ENCODE data around the gene ATG4C.

DNA sequence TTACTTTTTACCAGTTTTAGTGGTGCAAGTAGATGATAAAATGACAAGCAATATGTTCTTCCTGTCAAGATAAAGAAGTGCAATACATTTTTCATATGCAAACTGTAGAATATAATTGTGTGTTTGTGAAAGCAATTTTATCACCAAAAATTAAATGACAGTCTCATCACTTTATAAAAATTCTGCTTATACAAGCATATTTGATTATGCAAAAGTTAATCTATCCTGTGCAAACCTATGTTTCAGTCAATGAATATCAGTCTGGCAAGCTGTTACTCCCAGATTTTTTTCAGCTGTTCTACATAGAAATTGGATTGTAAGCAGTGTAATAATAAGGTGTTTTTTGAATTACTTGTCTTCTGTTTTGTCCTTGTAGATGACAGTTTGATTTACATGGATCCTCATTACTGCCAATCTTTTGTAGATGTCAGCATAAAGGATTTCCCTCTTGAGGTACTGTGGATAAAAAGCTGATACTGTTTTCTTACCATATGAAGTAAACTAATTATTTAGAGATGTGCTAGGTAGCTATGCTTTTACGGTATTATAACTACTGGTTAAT is 50.5 kb downstream of the ATG4C start:
- TF ChIP-seq POLR2AphosphoS5 (IDR thresholded peaks at IDR 0.05): no peak
- TF ChIP-seq, protein P1, sequence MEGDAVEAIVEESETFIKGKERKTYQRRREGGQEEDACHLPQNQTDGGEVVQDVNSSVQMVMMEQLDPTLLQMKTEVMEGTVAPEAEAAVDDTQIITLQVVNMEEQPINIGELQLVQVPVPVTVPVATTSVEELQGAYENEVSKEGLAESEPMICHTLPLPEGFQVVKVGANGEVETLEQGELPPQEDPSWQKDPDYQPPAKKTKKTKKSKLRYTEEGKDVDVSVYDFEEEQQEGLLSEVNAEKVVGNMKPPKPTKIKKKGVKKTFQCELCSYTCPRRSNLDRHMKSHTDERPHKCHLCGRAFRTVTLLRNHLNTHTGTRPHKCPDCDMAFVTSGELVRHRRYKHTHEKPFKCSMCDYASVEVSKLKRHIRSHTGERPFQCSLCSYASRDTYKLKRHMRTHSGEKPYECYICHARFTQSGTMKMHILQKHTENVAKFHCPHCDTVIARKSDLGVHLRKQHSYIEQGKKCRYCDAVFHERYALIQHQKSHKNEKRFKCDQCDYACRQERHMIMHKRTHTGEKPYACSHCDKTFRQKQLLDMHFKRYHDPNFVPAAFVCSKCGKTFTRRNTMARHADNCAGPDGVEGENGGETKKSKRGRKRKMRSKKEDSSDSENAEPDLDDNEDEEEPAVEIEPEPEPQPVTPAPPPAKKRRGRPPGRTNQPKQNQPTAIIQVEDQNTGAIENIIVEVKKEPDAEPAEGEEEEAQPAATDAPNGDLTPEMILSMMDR (IDR thresholded peaks at IDR 0.05): no peak
- TF ChIP-seq POLR2A (IDR thresholded peaks at IDR 0.05): no peak
- no peak for TF ChIP-seq EP300 (IDR thresholded peaks at IDR 0.05; ENCODE audit: low read depth)

Data from transverse colon (tissue), 4 donors.